HG03064 (cell line): Measurements from ENCODE around the gene ZNF576.
A peak's percentile ranks its signal among the peaks of the same experiment; 100 is the strongest.
"Not testable (repeated sequence)": the region's sequence is repeated elsewhere in the genome, so short reads cannot be mapped to it uniquely, and the experiment has no call there.

ENCODE experiments used
- ATAC-seq: cut with Tn5 transposase; IDR thresholded peaks from one replicate; pipeline ENCODE4 v1.9.1; 2021; ENCODE audit warnings: low read depth; ENCODE audit not compliant: unreplicated experiment

The ZNF576 gene

GRCh38 chr19:43574424-43575155 is 21.8 kb upstream of the ZNF576 start:
- no peak for ATAC-seq

- peak; percentile 88 for ATAC-seq
These were observed 21.0 kb upstream of the ZNF576 start, which contains the start of the genes PINLYP and XRCC1 for GRCh38 chr19:43575156-43575950. PINLYP (plus strand) TSS chr19:43575801; CDS start chr19:43577192, 1,391 bp downstream. XRCC1 (minus strand) TSS chr19:43575527; CDS start chr19:43575458, 69 bp downstream.

GRCh38 chr19:43575955-43576878 is 20.2 kb upstream of the ZNF576 start:
- no peak for ATAC-seq

GRCh38 chr19:43578787-43579186 is 17.6 kb upstream of the ZNF576 start:
- no peak for ATAC-seq

GRCh38 chr19:43581467-43581866 is 14.9 kb upstream of the ZNF576 start:
- ATAC-seq, result no peak

- ATAC-seq, result no peak
These were observed 13.9 kb upstream of the ZNF576 start for GRCh38 chr19:43582495-43582894.

- no peak for ATAC-seq
These were observed 11.9 kb upstream of the ZNF576 start for GRCh38 chr19:43584484-43584883.

GRCh38 chr19:43586346-43586745 is 10.0 kb upstream of the ZNF576 start:
- ATAC-seq, result no peak

GRCh38 chr19:43587029-43587428 is 9.4 kb upstream of the ZNF576 start:
- ATAC-seq, result not testable (repeated sequence)

GRCh38 chr19:43589277-43589676 is 7.1 kb upstream of the ZNF576 start:
- ATAC-seq, result no peak

- ATAC-seq, result no peak
These were observed 6.7 kb upstream of the ZNF576 start for GRCh38 chr19:43589678-43590077.

- ATAC-seq, result no peak
These were observed 4.3 kb upstream of the ZNF576 start for GRCh38 chr19:43591904-43592772.

- no peak for ATAC-seq
These were observed 3.5 kb upstream of the ZNF576 start for GRCh38 chr19:43592800-43593350.

- ATAC-seq, result no peak
These were observed 2.2 kb upstream of the ZNF576 start for GRCh38 chr19:43594081-43594697.

GRCh38 chr19:43594710-43595604 is 1.4 kb upstream of the ZNF576 start:
- no peak for ATAC-seq

GRCh38 chr19:43595605-43595998 is 793 bp upstream of the ZNF576 start:
- ATAC-seq, result no peak

- ATAC-seq, result no peak
These were observed 557 bp downstream of the ZNF576 start for GRCh38 chr19:43596842-43597461.

- ATAC-seq, result no peak
These were observed 1.5 kb downstream of the ZNF576 start for GRCh38 chr19:43597876-43598275.
